WTC11 (cell line): ENCODE results near the gene AKT1.

Experiments used
- FOXJ3 ChIP-seq: sonication (generic); formaldehyde crosslinking; IDR thresholded peaks from 2 replicates; pipeline ENCODE4 v1.9.0; 2021; ENCODE audit warnings: missing genetic modification reagents, mild to moderate bottlenecking, borderline replicate concordance
- GABPB1 ChIP-seq: sonication (generic); formaldehyde crosslinking; IDR thresholded peaks from 2 replicates; pipeline ENCODE4 v1.8.1; 2023; ENCODE audit warnings: mild to moderate bottlenecking, missing genetic modification reagents
- SMAD3 ChIP-seq: sonication (generic); formaldehyde crosslinking; IDR thresholded peaks from 2 replicates; pipeline ENCODE4 v1.8.0; 2022; ENCODE audit warnings: missing genetic modification reagents, mild to moderate bottlenecking, borderline replicate concordance
- ZNF138 ChIP-seq: sonication (generic); formaldehyde crosslinking; conservative IDR thresholded peaks from 2 replicates; pipeline ENCODE4 v1.8.1; 2022; ENCODE audit warnings: mild to moderate bottlenecking, moderate library complexity, missing genetic modification reagents
- TF ChIP-seq, protein P1 (sequence below): fragments of 200-600 bp; IDR thresholded peaks from 2 replicates; pipeline ENCODE4 v1.8.0; 2022; ENCODE audit warnings: antibody characterized with exemption
- TF ChIP-seq, protein P2 (sequence below): sonication (generic); formaldehyde crosslinking; IDR thresholded peaks from 2 replicates; pipeline ENCODE4 v1.8.0; 2022; ENCODE audit warnings: mild to moderate bottlenecking, missing genetic modification reagents
- TF ChIP-seq, protein P3 (sequence below): sonication (generic); formaldehyde crosslinking; IDR thresholded peaks from 2 replicates; pipeline ENCODE4 v1.8.1; 2023; ENCODE audit warnings: mild to moderate bottlenecking, missing genetic modification reagents, moderate library complexity
- TF ChIP-seq, protein P4 (sequence below): sonication (generic); formaldehyde crosslinking; conservative IDR thresholded peaks from 2 replicates; pipeline ENCODE4 v1.8.1; 2022; ENCODE audit warnings: mild to moderate bottlenecking, missing genetic modification reagents

DNA sequence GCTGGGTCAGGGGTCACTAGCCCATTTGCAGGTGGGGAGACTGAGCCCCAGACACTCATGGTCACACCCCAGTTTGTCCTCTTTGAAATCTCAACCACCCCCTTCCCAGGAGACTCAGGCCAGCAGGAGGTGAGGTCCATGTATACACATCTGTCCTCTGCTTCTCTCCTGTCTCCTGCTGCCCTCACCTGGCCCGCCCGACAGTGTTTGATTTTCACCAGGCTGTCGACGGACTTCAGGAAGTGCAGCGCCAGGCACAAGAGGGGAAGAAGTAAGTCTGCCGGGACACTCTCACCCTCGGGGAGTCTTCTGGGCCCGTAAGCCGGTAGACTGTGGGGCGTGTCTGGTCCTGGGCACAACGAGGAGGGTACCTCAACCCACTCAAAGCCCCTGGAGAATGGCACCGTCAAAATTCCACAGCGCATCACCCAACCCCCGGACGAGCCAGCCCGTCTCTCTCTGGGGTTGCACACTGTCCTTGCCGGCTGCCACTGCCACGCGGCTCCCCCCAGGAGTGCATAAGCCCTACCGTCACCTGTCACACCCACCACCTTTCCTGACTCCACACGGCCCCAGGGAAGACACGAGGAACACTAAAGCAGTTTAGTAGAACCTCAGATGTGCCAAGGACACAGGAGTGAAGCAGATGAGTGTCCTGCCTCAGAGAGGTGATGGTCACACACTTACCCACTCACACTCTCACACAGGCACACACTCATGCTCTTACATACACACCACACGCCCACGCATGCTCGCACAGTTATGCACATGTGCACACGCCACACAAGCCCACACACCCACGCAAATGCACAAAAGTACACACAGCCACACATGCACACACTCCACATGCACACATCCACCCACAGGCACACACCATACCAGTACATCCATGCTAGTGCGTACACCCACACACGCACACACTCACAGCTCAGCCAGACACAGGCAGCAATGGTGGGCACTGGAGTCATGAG lies 55.7 kb downstream of the AKT1 start:
- TF ChIP-seq, protein P1, sequence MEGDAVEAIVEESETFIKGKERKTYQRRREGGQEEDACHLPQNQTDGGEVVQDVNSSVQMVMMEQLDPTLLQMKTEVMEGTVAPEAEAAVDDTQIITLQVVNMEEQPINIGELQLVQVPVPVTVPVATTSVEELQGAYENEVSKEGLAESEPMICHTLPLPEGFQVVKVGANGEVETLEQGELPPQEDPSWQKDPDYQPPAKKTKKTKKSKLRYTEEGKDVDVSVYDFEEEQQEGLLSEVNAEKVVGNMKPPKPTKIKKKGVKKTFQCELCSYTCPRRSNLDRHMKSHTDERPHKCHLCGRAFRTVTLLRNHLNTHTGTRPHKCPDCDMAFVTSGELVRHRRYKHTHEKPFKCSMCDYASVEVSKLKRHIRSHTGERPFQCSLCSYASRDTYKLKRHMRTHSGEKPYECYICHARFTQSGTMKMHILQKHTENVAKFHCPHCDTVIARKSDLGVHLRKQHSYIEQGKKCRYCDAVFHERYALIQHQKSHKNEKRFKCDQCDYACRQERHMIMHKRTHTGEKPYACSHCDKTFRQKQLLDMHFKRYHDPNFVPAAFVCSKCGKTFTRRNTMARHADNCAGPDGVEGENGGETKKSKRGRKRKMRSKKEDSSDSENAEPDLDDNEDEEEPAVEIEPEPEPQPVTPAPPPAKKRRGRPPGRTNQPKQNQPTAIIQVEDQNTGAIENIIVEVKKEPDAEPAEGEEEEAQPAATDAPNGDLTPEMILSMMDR, result no peak
- TF ChIP-seq, protein P2, sequence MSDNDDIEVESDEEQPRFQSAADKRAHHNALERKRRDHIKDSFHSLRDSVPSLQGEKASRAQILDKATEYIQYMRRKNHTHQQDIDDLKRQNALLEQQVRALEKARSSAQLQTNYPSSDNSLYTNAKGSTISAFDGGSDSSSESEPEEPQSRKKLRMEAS, result no peak
- TF ChIP-seq, protein P3, sequence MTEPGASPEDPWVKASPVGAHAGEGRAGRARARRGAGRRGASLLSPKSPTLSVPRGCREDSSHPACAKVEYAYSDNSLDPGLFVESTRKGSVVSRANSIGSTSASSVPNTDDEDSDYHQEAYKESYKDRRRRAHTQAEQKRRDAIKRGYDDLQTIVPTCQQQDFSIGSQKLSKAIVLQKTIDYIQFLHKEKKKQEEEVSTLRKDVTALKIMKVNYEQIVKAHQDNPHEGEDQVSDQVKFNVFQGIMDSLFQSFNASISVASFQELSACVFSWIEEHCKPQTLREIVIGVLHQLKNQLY (CRISPR knock-in tag), result no peak
- TF ChIP-seq SMAD3 (CRISPR knock-in tag) (no peak), GABPB1 (no peak), ZNF138 (CRISPR knock-in tag) (no peak), FOXJ3 (CRISPR knock-in tag) (no peak)
- TF ChIP-seq, protein P4, sequence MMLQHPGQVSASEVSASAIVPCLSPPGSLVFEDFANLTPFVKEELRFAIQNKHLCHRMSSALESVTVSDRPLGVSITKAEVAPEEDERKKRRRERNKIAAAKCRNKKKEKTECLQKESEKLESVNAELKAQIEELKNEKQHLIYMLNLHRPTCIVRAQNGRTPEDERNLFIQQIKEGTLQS (CRISPR knock-in tag), result no peak
